ENCODE measurements around the gene CEP104.

The CEP104 gene

GRCh38 chr1:3883194-3883925 is 26.3 kb upstream of the CEP104 start:
- Histone ChIP-seq H3K4me3 (replicated peaks; ENCODE audit: insufficient read depth, low read length) (no peak overlapping the region), H3K27ac (replicated peaks) (no peak overlapping the region), H3K27me3 (ENCODE audit: insufficient read depth, poor library complexity, severe bottlenecking) (no peaks in the 10 kb centered on the region)
- DNase-seq (ENCODE audit: low read depth in 1 of 2, low spot score in 1 of 2) = no peak
- no peak for TF ChIP-seq POLR2AphosphoS5 (IDR thresholded peaks at IDR 0.05; ENCODE audit: low read depth)
- TF ChIP-seq GABPA (IDR thresholded peaks at IDR 0.05; ENCODE audit: low read depth) = no peak
- no peak for TF ChIP-seq REST (IDR thresholded peaks at IDR 0.05; ENCODE audit: insufficient replicate concordance, low read depth)
- no peak for TF ChIP-seq CTCF (IDR thresholded peaks at IDR 0.05; ENCODE audit: insufficient read depth, low read length)
- TF ChIP-seq SPI1 (IDR thresholded peaks at IDR 0.05; ENCODE audit: borderline replicate concordance, low read depth) = no peak

GRCh38 chr1:3881193-3881480 is 24.1 kb upstream of the CEP104 start:
- no peak for DNase-seq (ENCODE audit: low read depth in 1 of 2, low spot score in 1 of 2)
- TF ChIP-seq CTCF (IDR thresholded peaks at IDR 0.05; ENCODE audit: insufficient read depth, low read length) (no peak), GABPA (IDR thresholded peaks at IDR 0.05; ENCODE audit: low read depth) (no peak)
- Histone ChIP-seq H3K27ac (replicated peaks) (no peak overlapping the region), H3K27me3 (ENCODE audit: insufficient read depth, poor library complexity, severe bottlenecking) (no peaks in the 10 kb centered on the region), H3K4me3 (replicated peaks; ENCODE audit: insufficient read depth, low read length) (no peak overlapping the region)

- no peak for TF ChIP-seq POLR2AphosphoS5 (IDR thresholded peaks at IDR 0.05; ENCODE audit: low read depth)
- TF ChIP-seq GABPA (IDR thresholded peaks at IDR 0.05; ENCODE audit: low read depth) = no peak
- no peak for TF ChIP-seq CTCF (IDR thresholded peaks at IDR 0.05; ENCODE audit: insufficient read depth, low read length)
- TF ChIP-seq REST (IDR thresholded peaks at IDR 0.05; ENCODE audit: insufficient replicate concordance, low read depth) = no peak
- no peak for TF ChIP-seq SPI1 (IDR thresholded peaks at IDR 0.05; ENCODE audit: borderline replicate concordance, low read depth)
- H3K27me3 ChIP-seq (ENCODE audit: insufficient read depth, poor library complexity, severe bottlenecking) = no peaks in the 10 kb centered on the region
- no peak overlapping the region for H3K27ac ChIP-seq (replicated peaks)
- no peak overlapping the region for H3K4me3 ChIP-seq (replicated peaks; ENCODE audit: insufficient read depth, low read length)
- DNase-seq (ENCODE audit: low read depth in 1 of 2, low spot score in 1 of 2) = no peak
Observed at GRCh38 chr1:3880429-3881192, 23.6 kb upstream of the CEP104 start.

Data from HL-60 (cell line).